Activated CD4-positive, alpha-beta T cell treated with anti-CD3 and anti-CD28 coated beads, Interleukin-2, amount 50 U/mL, for 16 hours (primary cell): ENCODE data around the gene PCSK1.

ENCODE experiments used
- DNase-seq: peaks from one replicate; pipeline ENCODE4 v3.0.0-alpha.2; 2020

The PCSK1 gene

GRCh38 chr5:96433066-96433447 lies at the start of gene PCSK1:
PCSK1 (minus strand) TSS chr5:96433248; CDS start chr5:96433042, 206 bp downstream.
- no peak for DNase-seq

GRCh38 chr5:96481867-96482266 lies 48.8 kb upstream of the PCSK1 start:
- DNase-seq = no peak

DNA sequence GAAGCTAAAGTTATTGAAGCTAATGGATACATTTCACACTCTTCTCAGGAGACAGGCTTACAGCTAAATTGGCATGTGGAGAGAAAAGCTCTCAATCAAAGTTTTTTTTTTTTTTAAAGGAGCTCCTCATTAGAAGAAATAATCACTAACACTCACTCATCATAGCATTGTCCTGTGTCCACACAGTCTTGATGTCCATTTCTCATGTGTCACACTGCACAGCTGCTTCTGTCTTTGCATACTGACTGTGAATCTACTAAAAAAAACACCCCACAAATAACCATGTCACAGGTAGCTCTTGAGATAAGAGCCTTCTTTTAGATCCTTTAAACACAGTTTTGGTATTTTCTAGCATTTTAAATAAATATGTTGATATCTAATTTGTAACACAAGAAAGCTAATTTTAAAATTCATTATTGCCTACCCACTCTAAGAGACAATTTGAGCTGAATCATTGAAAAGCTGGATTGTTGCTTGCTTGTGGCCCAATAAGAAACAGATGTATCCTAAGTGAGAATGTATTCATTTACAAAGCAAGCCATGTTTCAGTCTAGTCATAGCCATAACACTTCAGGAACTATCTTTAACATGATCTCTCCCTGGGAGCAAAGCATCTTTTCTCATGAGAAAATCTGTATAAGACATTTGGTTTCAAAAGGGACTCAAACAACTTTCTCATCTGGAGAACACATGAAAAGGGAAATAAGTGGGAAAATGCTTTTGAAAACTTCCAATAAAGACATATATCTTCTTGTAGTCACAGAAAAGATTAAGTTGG lies 48.1 kb upstream of the PCSK1 start:
- no peak for DNase-seq

- no peak for DNase-seq
Observed at GRCh38 chr5:96478983-96479382, 45.9 kb upstream of the PCSK1 start.

DNA sequence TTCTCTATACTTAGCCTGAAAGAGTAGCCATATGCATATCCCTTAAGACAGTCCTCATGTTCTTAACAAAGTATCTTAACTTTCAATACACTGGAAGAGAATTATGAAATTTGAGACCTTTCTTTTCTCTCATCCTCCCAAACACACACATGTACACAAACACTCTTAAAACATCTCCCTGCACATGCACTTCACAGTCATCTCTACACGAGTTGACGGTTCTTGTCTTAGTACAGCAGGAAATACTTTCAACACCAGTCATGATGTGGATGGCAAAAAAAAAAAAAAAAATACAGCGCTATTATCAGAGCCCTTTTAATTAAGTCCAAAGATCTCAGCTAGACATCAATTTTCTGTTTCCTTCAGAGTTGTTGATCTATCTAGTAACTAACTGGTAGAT lies 43.6 kb upstream of the PCSK1 start:
- no peak for DNase-seq

- DNase-seq = no peak
Observed at GRCh38 chr5:96474073-96474472, 41.0 kb upstream of the PCSK1 start.

DNA sequence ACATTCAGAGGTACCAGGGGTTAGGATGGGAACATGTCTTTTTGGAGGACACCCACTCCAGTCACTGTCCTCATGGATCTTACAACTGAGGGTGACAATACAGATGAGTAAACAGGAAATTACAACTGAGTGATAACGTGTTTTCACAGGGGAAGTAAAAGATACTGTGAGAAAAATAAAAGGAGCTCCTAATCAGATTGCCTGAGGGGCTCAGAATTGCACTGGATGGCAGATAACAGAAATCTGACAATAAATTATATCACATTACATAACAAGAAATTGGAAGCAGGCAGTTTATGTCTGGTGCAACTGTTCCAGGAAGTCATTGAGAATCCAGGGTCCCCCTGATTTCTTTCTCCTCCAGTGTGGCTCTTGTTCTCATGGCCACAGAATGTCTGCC lies 40.1 kb upstream of the PCSK1 start:
- no peak for DNase-seq

DNA sequence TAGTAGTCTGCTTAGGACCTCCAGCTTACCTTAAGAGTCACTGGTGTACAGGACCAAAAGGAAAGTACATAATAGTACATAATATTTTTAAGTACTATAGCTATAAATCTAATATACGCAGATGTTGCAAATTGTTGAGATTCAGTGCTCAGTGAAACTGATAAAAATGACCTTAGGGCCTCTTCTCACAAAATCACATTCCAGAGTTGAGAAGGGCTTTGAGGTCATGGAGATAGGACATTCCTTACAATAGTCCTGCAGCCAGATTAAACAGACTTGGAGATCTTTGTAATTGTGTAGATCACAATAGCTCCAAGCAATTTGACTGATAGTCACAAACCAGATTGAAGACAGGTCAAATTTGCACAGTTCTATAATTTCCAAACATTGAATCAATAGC lies 37.7 kb upstream of the PCSK1 start:
- no peak for DNase-seq

DNA sequence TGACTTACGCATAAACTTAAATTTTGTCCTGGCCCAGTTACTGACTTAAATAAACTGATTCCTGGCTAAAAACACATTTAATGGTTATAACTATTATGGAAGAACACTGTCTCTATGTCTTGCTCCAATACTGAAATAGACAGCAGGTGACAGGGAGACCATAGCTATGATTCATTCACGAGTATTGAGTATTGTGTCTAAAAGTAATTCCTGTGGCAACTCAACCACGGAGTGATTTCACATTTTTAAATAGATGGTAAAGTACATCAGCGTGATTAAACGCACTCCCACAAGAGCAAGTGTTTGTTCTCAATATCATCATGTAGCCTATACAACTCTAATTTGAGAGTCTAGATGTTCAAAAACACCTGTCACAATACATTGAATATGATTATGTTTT lies 35.9 kb upstream of the PCSK1 start:
- no peak for DNase-seq

DNA sequence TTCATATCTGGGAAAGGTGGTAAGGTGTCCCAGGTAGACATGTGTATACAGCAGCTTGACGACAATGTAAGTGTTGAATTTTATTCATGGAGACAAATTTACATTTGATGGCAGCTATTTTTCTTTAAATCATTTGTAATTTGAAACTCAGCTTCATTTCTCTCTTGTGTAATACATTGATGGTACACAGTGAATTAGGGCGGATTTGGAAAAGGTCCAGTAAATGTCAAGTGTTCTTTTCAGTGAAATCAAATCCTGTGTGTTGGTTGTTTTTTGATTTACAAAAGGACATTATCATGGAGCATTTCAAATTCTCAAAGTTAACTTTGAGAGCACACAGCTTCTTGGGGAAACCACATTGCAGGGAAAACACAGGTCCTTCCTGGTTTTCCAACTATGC lies 30.0 kb upstream of the PCSK1 start:
- DNase-seq = no peak

- DNase-seq = no peak
Observed at GRCh38 chr5:96459313-96460121, 26.5 kb upstream of the PCSK1 start.

DNA sequence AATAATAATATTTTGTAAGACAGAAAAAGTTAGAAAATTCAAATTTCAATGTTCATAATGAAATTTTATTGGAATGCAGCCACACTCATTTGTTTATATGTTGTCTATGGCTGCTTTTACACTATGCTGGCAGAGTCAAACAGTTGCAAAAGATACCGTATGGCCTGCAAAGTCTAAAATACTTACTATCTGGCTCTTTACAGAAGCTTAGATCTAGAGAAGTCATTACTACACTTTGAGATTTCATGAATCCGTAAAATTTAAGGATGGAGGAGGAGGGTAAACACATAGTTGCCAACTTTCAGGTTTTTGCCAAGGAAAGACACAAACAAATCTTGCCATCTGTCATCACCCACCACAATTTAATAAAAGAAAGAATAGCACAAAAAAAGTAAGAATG lies 25.1 kb upstream of the PCSK1 start:
- no peak for DNase-seq

DNA sequence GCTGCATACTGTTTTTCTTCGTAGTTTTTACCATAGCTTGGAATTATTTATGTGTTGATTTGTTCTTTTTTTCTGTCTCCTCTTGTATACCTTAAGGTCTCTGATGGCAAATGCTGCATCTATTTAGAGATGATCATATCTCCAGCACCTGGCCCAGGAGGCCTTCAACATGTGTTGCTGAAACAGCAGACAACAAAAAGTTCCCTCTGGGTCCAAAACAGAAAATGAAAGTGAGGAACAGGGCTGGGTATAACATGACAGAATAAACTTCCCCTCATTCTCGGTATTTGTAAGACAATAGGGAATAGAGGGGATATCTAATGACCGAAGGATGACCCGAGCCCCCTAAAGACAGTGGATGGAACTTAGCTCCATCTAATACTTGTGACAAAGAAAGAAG lies 22.7 kb upstream of the PCSK1 start:
- DNase-seq = no peak

DNA sequence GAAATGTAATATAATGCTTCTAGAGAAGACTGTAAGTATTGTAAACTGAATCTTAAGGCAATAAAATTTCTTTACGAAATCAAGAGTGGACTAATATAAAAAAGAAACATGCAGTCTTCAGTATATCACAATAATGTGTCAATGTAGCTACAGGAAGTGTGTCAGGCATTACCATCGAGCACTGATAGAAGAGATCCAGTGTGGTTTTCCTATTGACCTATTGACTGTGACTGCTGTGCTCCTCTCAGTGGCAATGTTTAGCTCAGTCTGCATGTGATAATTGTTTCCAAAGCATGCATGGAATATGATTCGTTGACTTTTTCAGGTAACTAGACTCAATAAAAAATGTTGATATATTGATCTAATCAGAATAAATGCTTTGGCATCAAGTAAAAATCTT lies 20.3 kb upstream of the PCSK1 start:
- DNase-seq = no peak

GRCh38 chr5:96447949-96448348 lies 14.9 kb upstream of the PCSK1 start:
- no peak for DNase-seq

DNA sequence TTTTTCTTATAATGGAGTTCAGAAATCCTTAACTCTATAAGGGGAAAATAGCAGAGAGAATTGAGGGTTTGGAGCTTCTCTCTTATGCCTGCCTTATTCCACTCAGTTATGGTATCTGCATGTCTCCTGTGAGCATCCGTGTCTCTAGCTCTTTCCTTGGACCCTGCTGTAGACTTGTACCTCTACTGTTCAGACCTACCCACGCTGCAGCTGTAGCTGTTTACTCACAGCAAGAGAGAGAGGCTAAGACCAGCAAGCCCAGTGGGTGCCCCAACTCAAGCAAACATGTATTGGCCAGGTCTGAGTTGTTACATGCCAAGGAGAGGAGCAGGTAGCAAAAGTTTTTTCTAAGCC lies 7.1 kb upstream of the PCSK1 start:
- DNase-seq = no peak

GRCh38 chr5:96439477-96440184 lies 6.6 kb upstream of the PCSK1 start:
- DNase-seq = peak; percentile 40

GRCh38 chr5:96434201-96434645 lies 1.2 kb upstream of the PCSK1 start:
- peak; percentile 34 for DNase-seq

DNA sequence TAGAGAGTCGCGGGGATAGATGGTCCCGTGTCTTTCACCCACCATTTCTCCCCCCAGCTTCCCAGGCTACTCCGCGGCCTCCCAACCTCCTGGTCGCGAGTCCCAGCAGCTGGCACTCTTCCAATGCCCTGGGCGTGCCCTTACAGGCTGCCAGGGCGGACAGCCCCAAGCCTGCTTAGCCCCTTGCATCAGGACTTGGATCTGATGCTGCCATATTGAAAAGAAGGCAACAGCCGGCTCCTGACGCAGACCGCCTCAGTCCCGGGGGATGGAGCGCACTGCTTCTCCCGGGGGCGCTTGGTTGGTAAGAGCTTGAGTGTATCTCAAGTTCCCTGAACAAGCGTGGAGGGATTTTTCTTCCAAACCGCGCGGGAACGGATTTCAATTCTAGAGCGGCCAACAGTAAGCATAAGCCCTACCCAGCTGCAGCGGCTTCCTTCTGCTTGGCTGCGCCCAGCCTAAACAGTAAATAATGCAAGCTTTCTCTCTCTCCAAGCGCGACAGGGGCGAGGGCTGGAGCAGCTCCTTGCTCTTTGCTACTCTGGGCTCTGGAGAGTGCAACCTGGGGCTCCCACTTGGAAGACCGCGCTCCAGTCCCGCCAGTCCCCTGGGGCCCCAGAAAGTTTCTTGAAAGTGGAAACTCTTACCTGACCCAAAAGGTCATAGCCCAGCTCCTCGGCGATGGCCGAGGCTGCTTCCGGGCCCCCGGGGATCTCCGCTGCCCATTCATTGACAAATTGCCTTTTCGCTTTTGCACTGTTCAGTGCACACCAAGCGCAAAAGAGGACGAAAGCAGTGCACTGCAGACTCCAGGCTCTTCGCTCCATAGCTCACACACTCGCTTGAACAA lies 607 bp downstream of the PCSK1 start:
- DNase-seq = no peak

GRCh38 chr5:96431376-96432187 lies 1.5 kb downstream of the PCSK1 start:
- DNase-seq = no peak

DNA sequence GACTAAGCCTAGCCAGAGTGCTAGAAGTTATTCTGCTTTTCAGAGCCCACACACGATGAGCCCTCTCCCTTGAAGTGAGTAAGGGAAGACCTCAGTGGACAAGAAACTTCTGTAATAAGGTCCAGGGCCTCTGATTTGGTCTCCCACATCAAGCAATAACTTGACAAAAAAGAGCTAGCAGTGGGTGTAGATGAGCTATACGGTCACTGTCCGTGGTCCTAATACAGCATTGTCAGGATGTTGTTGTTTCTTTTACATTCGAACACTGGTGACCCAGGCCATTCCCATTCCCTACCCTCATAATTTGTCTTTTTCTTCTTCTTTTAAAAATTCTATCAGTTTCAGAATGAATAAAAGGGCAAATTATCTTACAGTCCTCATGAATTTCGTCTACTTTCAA lies 5.2 kb downstream of the PCSK1 start:
- no peak for DNase-seq

DNA sequence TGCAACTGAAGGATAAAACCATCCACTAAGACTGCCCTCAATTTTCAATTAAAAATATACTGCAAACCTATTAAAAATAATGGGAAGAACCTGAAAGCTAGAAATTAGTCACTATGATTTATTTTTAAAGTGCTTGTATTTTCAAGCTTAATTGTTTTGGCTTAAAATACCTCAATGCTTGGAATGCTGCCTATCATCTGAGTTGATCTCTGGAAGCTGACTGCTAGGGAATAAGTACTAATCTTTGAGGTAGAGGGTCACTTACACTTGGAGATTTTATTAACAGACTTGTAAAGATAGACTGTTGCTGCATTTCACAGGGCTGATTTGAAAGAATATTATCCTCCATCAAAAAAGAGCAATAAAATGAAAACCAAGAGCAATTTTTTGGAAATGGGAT lies 6.2 kb downstream of the PCSK1 start:
- DNase-seq = no peak
